Stimulated activated CD8-positive, alpha-beta memory T cell treated with anti-CD3 and anti-CD28 coated beads, Interleukin-4, amount 100 ng/mL, for 1 hour (primary cell): ENCODE results near the gene PDX1.
A peak's percentile ranks its signal among the peaks of the same experiment; 100 is the strongest.

Experiments used
- DNase-seq, 2 donors: peaks; one replicate each; pipeline ENCODE4 v3.0.0-alpha.2; 2020; ENCODE audit warnings: low read depth in 2 of 2, low spot score in 1 of 2

Gene PDX1

DNA sequence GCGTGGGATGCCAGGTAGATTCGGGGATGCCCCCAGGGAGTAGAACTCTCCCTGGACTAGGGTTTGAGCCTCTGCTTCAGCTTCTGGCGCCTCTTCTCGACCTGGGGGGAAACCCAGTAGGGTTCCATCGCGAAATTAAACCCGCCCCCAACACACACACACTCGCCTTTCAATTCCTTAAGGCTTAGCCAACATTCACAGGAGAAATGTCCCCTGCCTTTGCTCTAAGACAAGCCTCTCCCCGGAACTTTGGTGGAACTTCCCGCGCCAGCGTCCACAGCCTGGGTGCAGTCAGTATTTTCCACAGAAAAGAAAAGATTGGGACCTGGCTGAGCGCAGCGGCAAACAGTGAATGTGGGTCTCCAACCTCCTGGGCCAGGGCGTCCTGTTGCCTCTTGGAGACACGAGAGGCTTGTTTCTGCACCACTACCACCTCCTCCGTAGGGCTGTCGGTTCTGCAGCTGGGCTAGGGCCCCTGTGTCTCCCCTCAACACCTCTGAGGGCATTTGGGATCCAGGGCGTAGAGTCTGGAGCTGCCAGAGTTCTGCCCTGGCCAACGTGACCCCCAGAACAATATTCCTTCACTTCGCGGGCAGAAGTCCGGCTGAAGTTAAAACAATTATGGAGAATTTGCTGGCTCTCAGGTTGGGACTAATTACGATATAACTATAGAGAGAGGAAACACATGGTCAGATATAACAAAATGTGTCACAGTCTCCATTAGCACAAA, 3.2 kb downstream of the PDX1 start:
- DNase-seq: no peak

DNA sequence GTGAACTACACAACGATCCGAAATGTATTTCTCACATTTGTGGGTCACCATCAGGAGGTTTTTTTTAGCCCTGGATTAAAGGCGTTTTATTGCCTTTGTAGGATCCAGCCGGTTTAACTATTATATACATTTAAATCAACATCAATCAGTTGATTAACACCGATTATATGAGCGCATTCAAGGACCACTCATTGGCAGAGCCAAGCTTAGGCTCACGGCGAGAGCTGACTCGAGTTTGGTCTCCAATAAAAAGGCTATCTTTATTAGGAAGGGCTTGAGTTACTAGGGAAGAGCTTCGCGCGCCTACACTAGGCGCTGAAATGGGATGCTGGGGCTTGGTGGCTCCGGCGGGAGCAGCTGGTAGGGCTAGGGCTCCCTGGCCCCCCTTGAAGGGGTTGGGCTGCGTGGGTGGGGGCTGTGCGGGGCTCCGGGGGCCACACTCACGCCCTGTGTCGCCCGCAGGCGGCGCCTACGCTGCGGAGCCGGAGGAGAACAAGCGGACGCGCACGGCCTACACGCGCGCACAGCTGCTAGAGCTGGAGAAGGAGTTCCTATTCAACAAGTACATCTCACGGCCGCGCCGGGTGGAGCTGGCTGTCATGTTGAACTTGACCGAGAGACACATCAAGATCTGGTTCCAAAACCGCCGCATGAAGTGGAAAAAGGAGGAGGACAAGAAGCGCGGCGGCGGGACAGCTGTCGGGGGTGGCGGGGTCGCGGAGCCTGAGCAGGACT, 4.2 kb downstream of the PDX1 start:
- no peak for DNase-seq

DNA sequence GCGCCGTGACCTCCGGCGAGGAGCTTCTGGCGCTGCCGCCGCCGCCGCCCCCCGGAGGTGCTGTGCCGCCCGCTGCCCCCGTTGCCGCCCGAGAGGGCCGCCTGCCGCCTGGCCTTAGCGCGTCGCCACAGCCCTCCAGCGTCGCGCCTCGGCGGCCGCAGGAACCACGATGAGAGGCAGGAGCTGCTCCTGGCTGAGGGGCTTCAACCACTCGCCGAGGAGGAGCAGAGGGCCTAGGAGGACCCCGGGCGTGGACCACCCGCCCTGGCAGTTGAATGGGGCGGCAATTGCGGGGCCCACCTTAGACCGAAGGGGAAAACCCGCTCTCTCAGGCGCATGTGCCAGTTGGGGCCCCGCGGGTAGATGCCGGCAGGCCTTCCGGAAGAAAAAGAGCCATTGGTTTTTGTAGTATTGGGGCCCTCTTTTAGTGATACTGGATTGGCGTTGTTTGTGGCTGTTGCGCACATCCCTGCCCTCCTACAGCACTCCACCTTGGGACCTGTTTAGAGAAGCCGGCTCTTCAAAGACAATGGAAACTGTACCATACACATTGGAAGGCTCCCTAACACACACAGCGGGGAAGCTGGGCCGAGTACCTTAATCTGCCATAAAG, 4.8 kb downstream of the PDX1 start:
- DNase-seq: no peak

DNA sequence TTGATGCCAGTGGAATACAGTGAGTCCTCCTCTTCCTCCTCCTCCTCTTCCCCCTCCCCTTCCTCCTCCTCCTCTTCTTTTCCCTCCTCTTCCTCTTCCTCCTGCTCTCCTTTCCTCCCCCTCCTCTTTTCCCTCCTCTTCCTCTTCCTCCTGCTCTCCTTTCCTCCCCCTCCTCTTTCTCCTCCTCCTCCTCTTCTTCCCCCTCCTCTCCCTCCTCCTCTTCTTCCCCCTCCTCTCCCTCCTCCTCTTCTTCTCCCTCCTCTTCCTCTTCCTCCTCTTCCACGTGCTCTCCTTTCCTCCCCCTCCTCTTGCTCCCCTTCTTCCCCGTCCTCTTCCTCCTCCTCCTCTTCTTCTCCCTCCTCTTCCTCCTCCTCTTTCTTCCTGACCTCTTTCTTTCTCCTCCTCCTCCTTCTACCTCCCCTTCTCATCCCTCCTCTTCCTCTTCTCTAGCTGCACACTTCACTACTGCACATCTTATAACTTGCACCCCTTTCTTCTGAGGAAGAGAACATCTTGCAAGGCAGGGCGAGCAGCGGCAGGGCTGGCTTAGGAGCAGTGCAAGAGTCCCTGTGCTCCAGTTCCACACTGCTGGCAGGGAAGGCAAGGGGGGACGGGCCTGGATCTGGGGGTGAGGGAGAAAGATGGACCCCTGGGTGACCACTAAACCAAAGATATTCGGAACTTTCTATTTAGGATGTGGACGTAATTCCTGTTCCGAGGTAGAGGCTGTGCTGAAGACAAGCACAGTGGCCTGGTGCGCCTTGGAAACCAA, 5.6 kb downstream of the PDX1 start:
- no peak for DNase-seq

- DNase-seq: no peak
These were observed 7.0 kb downstream of the PDX1 start for GRCh38 chr13:27926644-27927434.

DNA sequence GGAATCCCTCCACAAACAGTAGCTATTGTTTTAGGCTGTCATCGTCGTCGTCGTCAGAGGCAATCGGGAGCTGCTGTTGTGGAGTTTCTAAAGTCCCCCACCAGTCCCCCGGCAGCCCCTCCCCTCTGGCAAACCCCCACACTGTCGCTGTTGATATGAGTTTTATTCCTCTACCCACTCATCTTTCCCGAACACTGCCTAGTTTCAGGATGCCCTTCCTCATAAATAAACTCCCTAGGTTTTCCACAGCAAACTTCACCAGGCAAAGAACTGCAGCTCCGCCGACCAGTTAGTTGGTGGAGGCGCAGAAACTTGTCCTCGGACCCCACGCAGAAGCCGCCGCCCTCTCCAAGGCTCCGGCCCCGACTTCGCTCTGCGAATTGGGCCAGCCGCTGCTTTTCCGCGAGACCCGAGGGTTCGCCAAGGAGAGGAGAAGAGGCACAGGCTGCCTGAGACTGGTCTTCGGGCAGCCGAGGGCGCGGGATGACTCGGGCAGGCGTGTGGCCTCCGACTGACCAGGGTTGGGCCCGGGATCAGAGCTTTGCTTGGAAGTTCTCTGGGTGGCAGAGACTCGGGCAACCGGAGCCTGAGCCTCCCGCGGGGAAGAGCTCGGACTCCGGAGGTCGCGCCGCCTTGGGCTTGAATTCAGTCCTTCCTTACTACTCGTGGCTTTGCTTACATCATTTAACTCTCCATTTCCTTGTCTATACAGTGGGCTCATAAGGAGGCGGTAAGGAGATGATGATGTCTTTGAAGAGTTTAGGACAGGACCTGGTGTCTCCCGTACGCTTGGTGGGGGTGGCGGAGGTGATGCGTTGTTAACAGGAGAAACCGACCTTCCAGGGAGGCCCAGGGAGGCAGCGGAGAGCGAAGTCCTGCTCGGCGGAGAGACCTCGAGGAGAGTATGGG, 7.9 kb downstream of the PDX1 start:
- no peak for DNase-seq

DNA sequence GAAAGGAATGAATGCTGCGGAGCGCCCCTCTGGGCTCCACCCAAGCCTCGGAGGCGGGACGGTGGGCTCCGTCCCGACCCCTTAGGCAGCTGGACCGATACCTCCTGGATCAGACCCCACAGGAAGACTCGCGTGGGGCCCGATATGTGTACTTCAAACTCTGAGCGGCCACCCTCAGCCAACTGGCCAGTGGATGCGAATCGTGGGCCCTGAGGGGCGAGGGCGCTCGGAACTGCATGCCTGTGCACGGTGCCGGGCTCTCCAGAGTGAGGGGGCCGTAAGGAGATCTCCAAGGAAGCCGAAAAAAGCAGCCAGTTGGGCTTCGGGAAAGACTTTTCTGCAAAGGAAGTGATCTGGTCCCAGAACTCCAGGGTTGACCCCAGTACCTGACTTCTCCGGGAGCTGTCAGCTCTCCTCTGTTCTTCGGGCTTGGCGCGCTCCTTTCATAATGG, 8.6 kb downstream of the PDX1 start:
- no peak for DNase-seq

DNA sequence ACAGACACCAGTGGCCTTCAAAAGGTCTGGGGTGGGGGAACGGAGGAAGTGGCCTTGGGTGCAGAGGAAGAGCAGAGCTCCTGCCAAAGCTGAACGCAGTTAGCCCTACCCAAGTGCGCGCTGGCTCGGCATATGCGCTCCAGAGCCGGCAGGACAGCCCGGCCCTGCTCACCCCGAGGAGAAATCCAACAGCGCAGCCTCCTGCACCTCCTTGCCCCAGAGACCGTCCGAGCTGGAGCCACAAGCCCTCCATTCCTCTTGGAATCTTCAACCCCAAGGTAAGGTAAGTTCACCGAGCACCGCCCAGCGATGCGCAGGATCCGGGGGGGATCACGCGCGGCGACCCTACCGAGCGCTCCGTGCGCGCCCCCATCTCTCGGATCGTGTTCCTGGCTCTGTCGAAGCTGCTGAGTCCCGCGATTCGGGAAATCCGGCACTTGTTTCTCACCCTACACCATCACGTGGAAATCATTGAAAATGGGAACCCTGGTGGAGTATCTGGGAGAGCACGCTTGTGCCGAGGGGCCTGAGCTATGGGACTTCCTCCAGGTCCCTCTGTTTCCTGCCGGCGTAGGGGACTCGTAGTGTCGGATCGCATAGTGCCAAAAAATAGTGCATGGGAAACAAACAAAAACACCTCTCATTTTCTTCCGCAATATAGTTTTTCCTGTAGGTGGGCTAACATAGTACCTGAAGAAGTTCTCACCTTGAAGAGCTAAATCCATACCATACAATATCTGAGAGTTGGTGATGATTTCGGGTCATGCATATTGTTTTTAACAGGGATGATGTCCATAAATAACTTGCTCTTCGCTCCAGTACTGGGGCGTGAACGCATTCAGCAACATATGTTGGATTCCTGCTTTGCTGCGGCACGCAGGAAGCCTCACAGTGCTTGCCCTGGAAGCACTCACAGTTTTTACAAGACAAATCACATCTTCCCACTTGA, 9.3 kb downstream of the PDX1 start:
- DNase-seq: no peak

DNA sequence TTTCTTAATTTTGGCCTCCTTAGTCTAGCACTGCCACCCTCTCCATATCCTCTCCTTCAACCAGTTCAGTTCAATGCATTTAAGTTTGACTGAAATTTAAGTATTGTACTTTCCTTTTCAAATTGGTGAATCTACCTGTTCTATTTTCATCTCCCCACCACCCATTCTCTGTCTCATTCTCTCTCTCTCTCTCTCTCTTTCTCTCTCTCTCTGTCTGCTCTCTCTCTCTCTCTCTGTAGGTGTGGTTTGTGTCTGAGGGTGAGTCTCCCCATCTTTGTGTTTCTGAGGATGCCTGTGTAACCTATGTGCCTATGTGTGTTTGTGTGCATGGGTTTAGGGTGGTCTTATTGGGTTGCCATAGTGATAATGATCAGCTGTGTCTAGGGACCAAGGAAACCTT, 10.1 kb downstream of the PDX1 start:
- DNase-seq: no peak

- DNase-seq: no peak
These were observed 13.3 kb downstream of the PDX1 start for GRCh38 chr13:27933118-27933517.

DNA sequence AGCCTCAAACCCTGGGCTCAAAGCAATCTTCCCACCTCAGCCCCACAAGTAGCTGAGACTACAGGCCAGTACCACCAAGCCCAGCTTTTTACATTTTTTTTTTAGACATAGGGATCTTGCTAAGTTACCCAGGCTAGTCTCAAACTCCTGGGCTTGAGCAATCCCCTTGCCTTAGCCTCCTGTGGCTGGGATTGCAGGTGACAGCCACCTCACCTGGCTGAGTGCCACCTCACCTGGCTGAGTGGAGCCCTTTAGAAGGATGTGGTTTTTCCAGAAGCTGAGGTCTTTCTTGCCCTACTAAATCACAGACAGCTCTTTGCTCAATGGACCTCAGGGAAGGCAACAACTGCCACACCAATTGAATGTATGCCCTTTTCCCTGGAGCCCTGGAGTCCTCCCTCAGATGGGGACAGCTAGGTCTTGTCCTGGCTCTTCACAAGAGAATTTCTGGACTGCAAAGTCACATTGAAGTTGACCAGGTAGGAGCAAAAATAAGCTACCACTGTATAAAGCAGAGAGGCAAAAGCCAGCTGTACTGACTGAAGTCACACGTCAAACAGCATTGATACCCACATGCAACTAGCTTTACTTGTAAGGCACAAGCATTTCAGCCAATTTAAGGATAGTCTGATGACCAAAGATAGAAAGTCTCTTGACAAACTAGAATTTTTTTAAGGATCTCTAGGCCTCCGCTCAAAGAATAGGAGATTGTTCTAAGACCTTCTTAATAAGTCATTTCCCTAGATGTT, 14.0 kb downstream of the PDX1 start:
- DNase-seq: no peak

GRCh38 chr13:27942972-27943371, 23.2 kb downstream of the PDX1 start:
- DNase-seq: no peak

GRCh38 chr13:27952876-27953675, 33.3 kb downstream of the PDX1 start:
- DNase-seq: no peak

GRCh38 chr13:27953676-27954405, 34.0 kb downstream of the PDX1 start:
- DNase-seq: peak in 1 of 2 donors; percentile 17

DNA sequence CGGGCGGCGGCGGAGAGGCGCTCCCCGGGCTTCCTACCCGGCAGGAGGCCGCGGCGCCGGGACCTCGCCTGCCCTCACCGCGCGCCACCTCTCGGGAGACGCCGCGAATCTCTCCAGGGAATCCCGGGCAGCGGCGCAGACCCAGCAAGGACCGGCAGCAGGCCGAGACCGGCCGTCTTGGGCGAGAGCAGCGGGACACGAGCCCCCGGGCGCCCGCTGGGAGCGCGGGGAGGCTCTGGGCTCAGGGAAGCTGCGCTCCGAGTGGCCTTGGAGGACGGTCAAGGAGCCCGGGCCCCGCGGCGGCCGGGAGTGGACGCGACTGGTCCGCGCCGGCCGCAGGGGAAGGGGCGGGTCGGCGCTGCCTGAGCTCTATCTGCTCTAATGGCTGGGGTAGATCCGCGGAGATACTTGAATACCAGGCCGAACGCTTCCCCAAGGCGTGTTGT, 34.6 kb downstream of the PDX1 start:
- DNase-seq: no peak

DNA sequence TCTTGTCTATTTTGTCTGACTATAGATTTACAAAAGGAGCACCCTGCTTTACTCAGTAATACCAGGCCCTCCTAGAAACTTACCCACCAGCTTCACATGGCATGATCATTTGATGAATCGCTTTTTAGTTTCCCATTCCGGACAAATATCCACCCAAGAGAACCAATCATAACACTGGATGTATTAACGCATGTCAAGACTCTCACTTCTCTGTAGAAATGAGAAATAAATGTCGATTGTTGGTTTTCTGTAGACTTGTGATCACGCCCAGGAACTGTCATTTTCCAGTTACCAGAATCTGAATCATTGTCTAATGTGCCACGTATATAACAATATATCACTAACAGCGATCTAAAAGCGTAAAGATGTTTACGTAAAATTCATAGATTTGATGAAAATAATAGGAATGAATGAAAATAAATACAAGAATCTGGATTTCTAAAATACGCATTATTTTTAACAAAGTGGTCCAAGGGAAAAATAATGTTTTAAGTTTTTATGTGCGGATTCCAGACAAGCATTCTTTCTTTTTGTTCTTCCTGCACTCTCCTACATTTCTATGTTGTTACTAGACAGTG, 35.3 kb downstream of the PDX1 start:
- no peak for DNase-seq
